K562 (cell line): ENCODE data around the gene MEF2D. TPM values are rescaled to one million over a fixed set of nuclear protein-coding genes. Genes with fewer than 3 reads are reported as not detected.

Experiments
- ERF ChIP-seq: fragments of 450-650 bp; formaldehyde crosslinking; IDR thresholded peaks from 2 replicates; pipeline ENCODE4 v1.4.0; 2020; ENCODE audit warnings: mild to moderate bottlenecking, mixed read lengths
- MAZ ChIP-seq, 2 experiments: fragments of 450-650 bp in 1 of 2; sonication (generic) in 1 of 2; formaldehyde crosslinking; IDR thresholded peaks in 1 of 2; conservative IDR thresholded peaks in 1 of 2; 2 replicates each; pipeline versions ENCODE4 v1.4.0 to v1.5.0; 2020; ENCODE audit warnings: mild to moderate bottlenecking in 1 of 2, missing genetic modification reagents in 1 of 2
- MTA1 ChIP-seq: fragments of 450-650 bp; IDR thresholded peaks from 2 replicates; pipeline ENCODE4 v1.6.1; 2017; ENCODE audit warnings: borderline replicate concordance
- NFYB ChIP-seq: IDR thresholded peaks from 2 replicates; pipeline ENCODE4 v1.6.1; 2011; ENCODE audit warnings: mild to moderate bottlenecking, moderate library complexity; ENCODE audit not compliant: insufficient read length; ENCODE audit errors: extremely low read depth
- RNF2 ChIP-seq: sonication (generic); IDR thresholded peaks from 2 replicates; pipeline ENCODE4 v1.6.1; 2016
- U2AF1 ChIP-seq: fragments of 200-400 bp; formaldehyde crosslinking; optimal IDR thresholded peaks from 2 replicates; pipeline ENCODE3; 2017; ENCODE audit warnings: mild to moderate bottlenecking, low read depth, low read length, moderate library complexity
- XRCC4 ChIP-seq: IDR thresholded peaks from one replicate; pipeline ENCODE4 v1.6.1; 2011; ENCODE audit not compliant: insufficient read depth, insufficient read length; ENCODE audit errors: extremely low read depth
- ZC3H8 ChIP-seq: fragments of 450-650 bp; IDR thresholded peaks from 2 replicates; pipeline ENCODE4 v1.6.1; 2017
- polyA plus RNA-seq, 8 experiments: library from polyadenylated mRNA; depleted of rRNA in 4 of 8; stranded (reverse) in 5 of 8; unstranded in 3 of 8; fragments of >200 nt; fragmentation: Nextera tagmentation in 2 of 8; fragmentation: Illumina TruSeq in 1 of 8; extraction: Ambion mirVana in 2 of 8; extraction: Trizol in 1 of 8; gene quantifications; 2 replicates each; pipeline versions ENCODE4 v1.2.1 to v1.2.3, GENCODE V29; 2011 to 2014; ENCODE audit warnings: inconsistent platforms in 1 of 8, missing spikeins in 1 of 8
- total RNA-seq, 7 experiments: library from RNA; depleted of rRNA in 6 of 7; stranded (reverse); fragments of >200 nt in 6 of 7; fragmentation: Illumina TruSeq in 2 of 7; extraction: Trizol in 2 of 7; gene quantifications; 2 replicates each; pipeline versions ENCODE4 v1.2.1 to v1.2.3, GENCODE V29; 2011 to 2021; ENCODE audit warnings: low replicate concordance in 1 of 7
- TF ChIP-seq, protein P1 (sequence below): sonication (generic); formaldehyde crosslinking; IDR thresholded peaks from 2 replicates; pipeline ENCODE4 v1.8.0; 2022; ENCODE audit warnings: mild to moderate bottlenecking, low read depth, missing genetic modification reagents
- TF ChIP-seq, protein P2 (sequence below): IDR thresholded peaks from 3 replicates; pipeline ENCODE4 v1.6.1; 2011; ENCODE audit warnings: borderline replicate concordance, mild to moderate bottlenecking, moderate library complexity; ENCODE audit not compliant: insufficient read length; ENCODE audit errors: extremely low read depth
- TF ChIP-seq, protein P3 (sequence below), 2 experiments: IDR thresholded peaks; 2 replicates each; pipeline ENCODE4 v1.6.1; 2012; ENCODE audit warnings: improper control_type of control experiment in 2 of 2, low read depth in 2 of 2, low read length in 2 of 2, borderline replicate concordance in 1 of 2
- TF ChIP-seq, protein P4 (sequence below): sonication (generic); formaldehyde crosslinking; IDR thresholded peaks from 2 replicates; pipeline ENCODE4 v1.5.0; 2020; ENCODE audit warnings: missing genetic modification reagents
- TF ChIP-seq, protein P5 (sequence below): fragments of 450-650 bp; IDR thresholded peaks from 2 replicates; pipeline ENCODE4 v1.6.1; 2016; ENCODE audit warnings: mild to moderate bottlenecking

Gene MEF2D
- total and polyA plus RNA-seq, 9 of the 15 experiments (the other 6 are each of a cell fraction or from before 2014, with no cell fraction given): 0.10 to 19.5 (median 2.6) TPM

DNA sequence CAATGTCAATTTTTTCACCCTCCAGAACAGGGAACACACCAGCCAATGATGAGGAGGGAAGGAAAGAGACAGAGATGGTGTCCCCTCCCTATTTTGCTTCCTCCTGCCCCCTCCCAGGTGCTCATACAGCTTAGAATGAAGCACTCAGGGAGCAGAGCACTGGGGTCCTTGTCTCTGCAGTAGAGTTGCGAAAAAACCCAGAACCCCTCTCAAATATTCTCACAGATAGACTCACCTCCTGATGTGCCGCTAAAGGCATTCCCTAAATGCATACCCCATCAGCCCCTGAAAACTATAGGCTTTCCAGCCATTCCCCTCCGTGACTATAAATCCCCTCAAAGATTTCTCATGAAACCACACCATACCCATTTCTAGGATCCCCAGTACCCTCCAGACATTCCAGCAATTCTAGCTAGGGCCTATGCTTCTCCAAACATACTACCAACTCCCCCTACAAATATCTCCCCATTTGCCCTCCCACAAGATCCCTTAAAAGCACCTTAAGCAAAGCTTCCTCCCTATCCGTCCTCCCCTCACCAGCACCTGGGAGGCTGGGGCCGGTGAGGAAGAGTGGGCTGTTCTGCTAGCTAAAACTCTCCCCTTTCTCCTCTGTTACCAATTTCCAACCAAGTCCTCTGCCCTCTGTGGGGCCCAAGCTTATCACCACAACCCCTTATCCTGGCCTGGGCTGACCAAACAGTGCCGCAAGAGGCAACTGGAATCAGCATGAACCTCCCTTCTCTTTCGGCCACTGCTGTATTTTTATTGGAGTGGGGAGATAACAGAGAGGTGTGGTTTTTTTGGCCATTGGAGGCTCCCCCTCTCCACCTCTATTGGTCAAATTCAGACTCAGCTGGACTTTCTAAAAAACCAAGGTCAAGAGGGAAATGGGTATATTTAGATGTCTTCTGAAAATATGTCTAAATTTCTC, 76.9 kb downstream of the MEF2D start (continued):
- TF ChIP-seq, protein P1, sequence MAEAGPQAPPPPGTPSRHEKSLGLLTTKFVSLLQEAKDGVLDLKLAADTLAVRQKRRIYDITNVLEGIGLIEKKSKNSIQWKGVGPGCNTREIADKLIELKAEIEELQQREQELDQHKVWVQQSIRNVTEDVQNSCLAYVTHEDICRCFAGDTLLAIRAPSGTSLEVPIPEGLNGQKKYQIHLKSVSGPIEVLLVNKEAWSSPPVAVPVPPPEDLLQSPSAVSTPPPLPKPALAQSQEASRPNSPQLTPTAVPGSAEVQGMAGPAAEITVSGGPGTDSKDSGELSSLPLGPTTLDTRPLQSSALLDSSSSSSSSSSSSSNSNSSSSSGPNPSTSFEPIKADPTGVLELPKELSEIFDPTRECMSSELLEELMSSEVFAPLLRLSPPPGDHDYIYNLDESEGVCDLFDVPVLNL (CRISPR knock-in tag): no peak
- TF ChIP-seq NFYB (peak; percentile 51), XRCC4 (no peak), RNF2 (peak; percentile 26; the same call in 1 of the 2 replicates), MAZ (CRISPR knock-in tag; conservative IDR thresholded peaks at IDR 0.05 in 1 of 2, IDR thresholded peaks at IDR 0.05 in 1 of 2) (0 out of 4 replicates have a peak, but pooled peaks of 1 of the 2 experiments have one; percentile 15), ZC3H8 (no peak), ERF (CRISPR knock-in tag) (0 out of 2 replicates have a peak, but pooled peaks have one; percentile 34), MTA1 (no peak), U2AF1 (no peak)
- TF ChIP-seq, protein P2, sequence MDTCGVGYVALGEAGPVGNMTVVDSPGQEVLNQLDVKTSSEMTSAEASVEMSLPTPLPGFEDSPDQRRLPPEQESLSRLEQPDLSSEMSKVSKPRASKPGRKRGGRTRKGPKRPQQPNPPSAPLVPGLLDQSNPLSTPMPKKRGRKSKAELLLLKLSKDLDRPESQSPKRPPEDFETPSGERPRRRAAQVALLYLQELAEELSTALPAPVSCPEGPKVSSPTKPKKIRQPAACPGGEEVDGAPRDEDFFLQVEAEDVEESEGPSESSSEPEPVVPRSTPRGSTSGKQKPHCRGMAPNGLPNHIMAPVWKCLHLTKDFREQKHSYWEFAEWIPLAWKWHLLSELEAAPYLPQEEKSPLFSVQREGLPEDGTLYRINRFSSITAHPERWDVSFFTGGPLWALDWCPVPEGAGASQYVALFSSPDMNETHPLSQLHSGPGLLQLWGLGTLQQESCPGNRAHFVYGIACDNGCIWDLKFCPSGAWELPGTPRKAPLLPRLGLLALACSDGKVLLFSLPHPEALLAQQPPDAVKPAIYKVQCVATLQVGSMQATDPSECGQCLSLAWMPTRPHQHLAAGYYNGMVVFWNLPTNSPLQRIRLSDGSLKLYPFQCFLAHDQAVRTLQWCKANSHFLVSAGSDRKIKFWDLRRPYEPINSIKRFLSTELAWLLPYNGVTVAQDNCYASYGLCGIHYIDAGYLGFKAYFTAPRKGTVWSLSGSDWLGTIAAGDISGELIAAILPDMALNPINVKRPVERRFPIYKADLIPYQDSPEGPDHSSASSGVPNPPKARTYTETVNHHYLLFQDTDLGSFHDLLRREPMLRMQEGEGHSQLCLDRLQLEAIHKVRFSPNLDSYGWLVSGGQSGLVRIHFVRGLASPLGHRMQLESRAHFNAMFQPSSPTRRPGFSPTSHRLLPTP: no peak
- TF ChIP-seq, protein P3, sequence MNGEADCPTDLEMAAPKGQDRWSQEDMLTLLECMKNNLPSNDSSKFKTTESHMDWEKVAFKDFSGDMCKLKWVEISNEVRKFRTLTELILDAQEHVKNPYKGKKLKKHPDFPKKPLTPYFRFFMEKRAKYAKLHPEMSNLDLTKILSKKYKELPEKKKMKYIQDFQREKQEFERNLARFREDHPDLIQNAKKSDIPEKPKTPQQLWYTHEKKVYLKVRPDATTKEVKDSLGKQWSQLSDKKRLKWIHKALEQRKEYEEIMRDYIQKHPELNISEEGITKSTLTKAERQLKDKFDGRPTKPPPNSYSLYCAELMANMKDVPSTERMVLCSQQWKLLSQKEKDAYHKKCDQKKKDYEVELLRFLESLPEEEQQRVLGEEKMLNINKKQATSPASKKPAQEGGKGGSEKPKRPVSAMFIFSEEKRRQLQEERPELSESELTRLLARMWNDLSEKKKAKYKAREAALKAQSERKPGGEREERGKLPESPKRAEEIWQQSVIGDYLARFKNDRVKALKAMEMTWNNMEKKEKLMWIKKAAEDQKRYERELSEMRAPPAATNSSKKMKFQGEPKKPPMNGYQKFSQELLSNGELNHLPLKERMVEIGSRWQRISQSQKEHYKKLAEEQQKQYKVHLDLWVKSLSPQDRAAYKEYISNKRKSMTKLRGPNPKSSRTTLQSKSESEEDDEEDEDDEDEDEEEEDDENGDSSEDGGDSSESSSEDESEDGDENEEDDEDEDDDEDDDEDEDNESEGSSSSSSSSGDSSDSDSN (IDR thresholded peaks at IDR 0.05; ENCODE audit: borderline replicate concordance in 1 of 2, low read depth in 2 of 2, low read length in 2 of 2): peak in 1 of 2 experiments; percentile 33; a peak in 1 of 4 replicates
- TF ChIP-seq, protein P4, sequence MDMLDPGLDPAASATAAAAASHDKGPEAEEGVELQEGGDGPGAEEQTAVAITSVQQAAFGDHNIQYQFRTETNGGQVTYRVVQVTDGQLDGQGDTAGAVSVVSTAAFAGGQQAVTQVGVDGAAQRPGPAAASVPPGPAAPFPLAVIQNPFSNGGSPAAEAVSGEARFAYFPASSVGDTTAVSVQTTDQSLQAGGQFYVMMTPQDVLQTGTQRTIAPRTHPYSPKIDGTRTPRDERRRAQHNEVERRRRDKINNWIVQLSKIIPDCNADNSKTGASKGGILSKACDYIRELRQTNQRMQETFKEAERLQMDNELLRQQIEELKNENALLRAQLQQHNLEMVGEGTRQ: no peak
- TF ChIP-seq, protein P5, sequence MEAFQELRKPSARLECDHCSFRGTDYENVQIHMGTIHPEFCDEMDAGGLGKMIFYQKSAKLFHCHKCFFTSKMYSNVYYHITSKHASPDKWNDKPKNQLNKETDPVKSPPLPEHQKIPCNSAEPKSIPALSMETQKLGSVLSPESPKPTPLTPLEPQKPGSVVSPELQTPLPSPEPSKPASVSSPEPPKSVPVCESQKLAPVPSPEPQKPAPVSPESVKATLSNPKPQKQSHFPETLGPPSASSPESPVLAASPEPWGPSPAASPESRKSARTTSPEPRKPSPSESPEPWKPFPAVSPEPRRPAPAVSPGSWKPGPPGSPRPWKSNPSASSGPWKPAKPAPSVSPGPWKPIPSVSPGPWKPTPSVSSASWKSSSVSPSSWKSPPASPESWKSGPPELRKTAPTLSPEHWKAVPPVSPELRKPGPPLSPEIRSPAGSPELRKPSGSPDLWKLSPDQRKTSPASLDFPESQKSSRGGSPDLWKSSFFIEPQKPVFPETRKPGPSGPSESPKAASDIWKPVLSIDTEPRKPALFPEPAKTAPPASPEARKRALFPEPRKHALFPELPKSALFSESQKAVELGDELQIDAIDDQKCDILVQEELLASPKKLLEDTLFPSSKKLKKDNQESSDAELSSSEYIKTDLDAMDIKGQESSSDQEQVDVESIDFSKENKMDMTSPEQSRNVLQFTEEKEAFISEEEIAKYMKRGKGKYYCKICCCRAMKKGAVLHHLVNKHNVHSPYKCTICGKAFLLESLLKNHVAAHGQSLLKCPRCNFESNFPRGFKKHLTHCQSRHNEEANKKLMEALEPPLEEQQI: no peak
